Stimulated activated CD4-positive, alpha-beta T cell treated with anti-CD3 and anti-CD28 coated beads, Interleukin-12 subunit alpha, Interleukin-12 subunit beta, amount 100 ng/mL, for 4 hours (primary cell): Measurements from ENCODE around the gene BCL2L12.
A peak's percentile ranks its signal among the peaks of the same experiment; 100 is the strongest.
"Not testable (repeated sequence)": the region's sequence is repeated elsewhere in the genome, so short reads cannot be mapped to it uniquely, and the experiment has no call there.

Source experiments
- DNase-seq: peaks from one replicate; pipeline ENCODE4 v3.0.0-alpha.2; 2020

The BCL2L12 gene

GRCh38 chr19:49665351-49666119 is at the start of gene BCL2L12, which contains the start of gene IRF3:
Gene BCL2L12, plus strand, starts transcription at chr19:49665933. Its CDS starts 760 bp downstream, at chr19:49666693.
Gene IRF3, minus strand, starts transcription at chr19:49665857. Its CDS starts 1,019 bp downstream, at chr19:49664838.
- DNase-seq = peak; percentile 99

GRCh38 chr19:49616532-49616931 is 49.2 kb upstream of the BCL2L12 start:
- no peak for DNase-seq

GRCh38 chr19:49616945-49617344 is 48.8 kb upstream of the BCL2L12 start:
- no peak for DNase-seq

- not testable (repeated sequence) for DNase-seq
These were observed 47.9 kb upstream of the BCL2L12 start for GRCh38 chr19:49617860-49618259.

GRCh38 chr19:49624967-49625910 is 40.5 kb upstream of the BCL2L12 start:
- no peak for DNase-seq

- no peak for DNase-seq
These were observed 39.5 kb upstream of the BCL2L12 start for GRCh38 chr19:49626226-49626625.

- DNase-seq = no peak
These were observed 36.1 kb upstream of the BCL2L12 start for GRCh38 chr19:49629659-49630058.

GRCh38 chr19:49631014-49631588 is 34.6 kb upstream of the BCL2L12 start:
- DNase-seq = no peak

GRCh38 chr19:49631610-49632192 is 34.0 kb upstream of the BCL2L12 start:
- no peak for DNase-seq

GRCh38 chr19:49632576-49632975 is 33.2 kb upstream of the BCL2L12 start:
- DNase-seq = no peak

- DNase-seq = not testable (repeated sequence)
These were observed 32.5 kb upstream of the BCL2L12 start for GRCh38 chr19:49633273-49633672.

GRCh38 chr19:49635530-49636232 is 30.1 kb upstream of the BCL2L12 start:
- no peak for DNase-seq

- no peak for DNase-seq
These were observed 29.4 kb upstream of the BCL2L12 start for GRCh38 chr19:49636233-49636932.

- no peak for DNase-seq
These were observed 27.7 kb upstream of the BCL2L12 start for GRCh38 chr19:49637821-49638738.

- DNase-seq = no peak
These were observed 26.2 kb upstream of the BCL2L12 start for GRCh38 chr19:49639401-49640112.

GRCh38 chr19:49640113-49640898 is 25.4 kb upstream of the BCL2L12 start, which contains the start of gene RRAS:
Gene RRAS, minus strand, starts transcription at chr19:49640143. Its CDS starts 45 bp downstream, at chr19:49640098.
- DNase-seq = peak; percentile 99

GRCh38 chr19:49641688-49642491 is 23.8 kb upstream of the BCL2L12 start, which contains the start of gene SCAF1:
Gene SCAF1, plus strand, starts transcription at chr19:49642209. Its CDS starts 2,818 bp downstream, at chr19:49645027.
- DNase-seq = peak; percentile 98
